H1 (cell line): Measurements from ENCODE around the gene THBD. TPM values are rescaled to one million over a fixed set of nuclear protein-coding genes. Genes with fewer than 3 reads are reported as not detected.

Experiments
- CTCF ChIA-PET: fragments of 300-600 bp; sonication (Branson Sonifier 250); formaldehyde crosslinking; loops from one replicate; lab custom pipeline; 2021; ENCODE audit not compliant: partially characterized antibody; lab: Charles Lee
- POLR2A ChIA-PET: fragments of 300-600 bp; sonication (Branson Sonifier 250); formaldehyde crosslinking; loops from one replicate; lab custom pipeline; 2021; ENCODE audit warnings: inconsistent platforms; ENCODE audit not compliant: partially characterized antibody; lab: Charles Lee
- DNase-seq, 2 experiments: peaks; one replicate each; pipeline versions ENCODE4 v3.0.0 to v3.0.0-alpha.2; 2010 to 2022; ENCODE audit warnings: low spot score in 2 of 2, low read depth in 1 of 2, mixed read lengths in 1 of 2
- FAIRE-seq: peaks from 2 replicates; lab custom pipeline; 2011; peaks lifted over from hg19 to GRCh38; lab: Jason Lieb, UNC
- H2AFZ ChIP-seq: 2 replicates; pipeline ENCODE4 v1.8.1; 2012; ENCODE audit warnings: low read length, inconsistent platforms
- H2AK5ac ChIP-seq: 2 replicates; pipeline ENCODE4 v1.6.1; 2013; ENCODE audit warnings: low read depth, low read length
- H2BK120ac ChIP-seq: replicated peaks from 2 replicates; pipeline ENCODE3; 2013; ENCODE audit warnings: low read depth, low read length, inconsistent platforms
- H2BK12ac ChIP-seq: 2 replicates; pipeline ENCODE4 v1.6.1; 2013; ENCODE audit warnings: low read depth, low read length
- H2BK15ac ChIP-seq: 2 replicates; pipeline ENCODE4 v1.6.1; 2013; ENCODE audit warnings: low read length
- H2BK20ac ChIP-seq: 2 replicates; pipeline ENCODE4 v1.6.1; 2013; ENCODE audit warnings: low read length
- H2BK5ac ChIP-seq: 2 replicates; pipeline ENCODE4 v1.6.1; 2013; ENCODE audit warnings: low read depth, low read length
- H3K14ac ChIP-seq: 2 replicates; pipeline ENCODE4 v1.6.1; 2013; ENCODE audit warnings: inconsistent platforms; ENCODE audit not compliant: insufficient read length
- H3K18ac ChIP-seq: 2 replicates; pipeline ENCODE4 v1.6.1; 2013; ENCODE audit warnings: low read length; ENCODE audit errors: extremely low read depth
- H3K23ac ChIP-seq: 2 replicates; pipeline ENCODE4 v1.6.1; 2013; ENCODE audit warnings: inconsistent platforms; ENCODE audit not compliant: insufficient read length
- H3K23me2 ChIP-seq: 2 replicates; pipeline ENCODE4 v1.6.1; 2013; ENCODE audit warnings: low read depth, low read length
- H3K27ac ChIP-seq: 2 replicates; pipeline ENCODE4 v1.6.1; 2011; ENCODE audit warnings: low read depth, low read length, inconsistent platforms
- H3K27me3 ChIP-seq, 4 experiments: replicated peaks in 1 of 4; 1 replicate in 1 of 4; 2 replicates in 3 of 4; pipeline versions ENCODE4 v1.6.1 to v1.8.1; 2011 to 2013; ENCODE audit warnings: low read length in 3 of 4, mild to moderate bottlenecking in 3 of 4, inconsistent platforms in 2 of 4, mixed read lengths in 2 of 4, moderate library complexity in 1 of 4; ENCODE audit not compliant: control insufficient read depth in 3 of 4, insufficient read depth in 3 of 4; ENCODE audit errors: extremely low read depth in 1 of 4
- H3K36me3 ChIP-seq, 4 experiments: 2 replicates each; pipeline versions ENCODE4 v1.6.1 to v1.8.1; 2011 to 2013; ENCODE audit warnings: mild to moderate bottlenecking in 4 of 4, low read length in 3 of 4, moderate library complexity in 2 of 4, control low read depth in 1 of 4, inconsistent platforms in 1 of 4; ENCODE audit not compliant: insufficient read depth in 4 of 4, control insufficient read depth in 2 of 4
- H3K4ac ChIP-seq: replicated peaks from 2 replicates; pipeline ENCODE3; 2013; ENCODE audit warnings: low read length, low read depth, mixed read lengths, inconsistent platforms; ENCODE audit not compliant: insufficient read length
- H3K4me1 ChIP-seq, 4 experiments: replicated peaks in 1 of 4; 1 replicate in 1 of 4; 2 replicates in 3 of 4; pipeline versions ENCODE4 v1.6.1 to v1.8.1; 2011 to 2013; ENCODE audit warnings: low read length in 3 of 4, inconsistent platforms in 2 of 4, mixed read lengths in 1 of 4; ENCODE audit not compliant: insufficient read depth in 4 of 4, control insufficient read depth in 3 of 4
- H3K4me2 ChIP-seq, 2 experiments: 2 replicates each; pipeline versions ENCODE4 v1.6.1 to v1.8.1; 2011 to 2013; ENCODE audit warnings: low read depth in 2 of 2, low read length in 2 of 2, control low read depth in 1 of 2, inconsistent platforms in 1 of 2, mild to moderate bottlenecking in 1 of 2; ENCODE audit not compliant: insufficient read depth in 1 of 2
- H3K4me3 ChIP-seq, 4 experiments: fragments of 200-600, 300-600 bp in 1 of 4; sonication (generic), shearing (Covaris generic), sonication (Bioruptor Twin) in 1 of 4; 2 replicates each; pipeline versions ENCODE4 v1.5.1 to v1.8.1; 2011 to 2016; ENCODE audit warnings: low read length in 4 of 4, low read depth in 3 of 4, control low read depth in 2 of 4, inconsistent platforms in 2 of 4, mild to moderate bottlenecking in 2 of 4, mixed read lengths in 1 of 4, moderate library complexity in 1 of 4; ENCODE audit not compliant: insufficient read depth in 2 of 4; ENCODE audit errors: extremely low read depth in 1 of 4
- H3K56ac ChIP-seq: replicated peaks from 2 replicates; pipeline ENCODE3; 2013; ENCODE audit warnings: low read depth, mild to moderate bottlenecking, mixed read lengths, low read length, inconsistent platforms; ENCODE audit not compliant: insufficient read length
- H3K79me1 ChIP-seq: 2 replicates; pipeline ENCODE4 v1.6.1; 2013; ENCODE audit warnings: low read depth, low read length, control low read depth
- H3K79me2 ChIP-seq, 2 experiments: 2 replicates each; pipeline versions ENCODE4 v1.6.1 to v1.8.1; 2012 to 2013; ENCODE audit warnings: low read length in 2 of 2, mild to moderate bottlenecking in 2 of 2, inconsistent platforms in 1 of 2; ENCODE audit not compliant: insufficient read depth in 2 of 2, control insufficient read depth in 1 of 2
- H3K9ac ChIP-seq, 4 experiments: replicated peaks in 1 of 4; 1 replicate in 1 of 4; 2 replicates in 3 of 4; pipeline versions ENCODE4 v1.6.1 to v1.8.1; 2011 to 2013; ENCODE audit warnings: low read depth in 3 of 4, low read length in 3 of 4, control low read depth in 2 of 4, mild to moderate bottlenecking in 2 of 4, moderate library complexity in 2 of 4, inconsistent platforms in 1 of 4; ENCODE audit errors: extremely low read depth in 1 of 4
- H3K9me3 ChIP-seq, 2 experiments: 2 replicates each; pipeline versions ENCODE4 v1.6.1 to v1.8.1; 2012 to 2013; ENCODE audit warnings: mild to moderate bottlenecking in 2 of 2, moderate library complexity in 2 of 2, control low read depth in 1 of 2, inconsistent platforms in 1 of 2, low read depth in 1 of 2, low read length in 1 of 2, mixed read lengths in 1 of 2; ENCODE audit not compliant: insufficient read depth in 2 of 2
- H4K20me1 ChIP-seq, 2 experiments: replicated peaks in 1 of 2; 2 replicates each; pipeline versions ENCODE3 to v1.8.1; 2011 to 2013; ENCODE audit warnings: inconsistent platforms in 2 of 2, low read length in 2 of 2, mild to moderate bottlenecking in 1 of 2; ENCODE audit not compliant: insufficient read depth in 2 of 2, control insufficient read depth in 1 of 2
- H4K5ac ChIP-seq: 2 replicates; pipeline ENCODE4 v1.6.1; 2013; ENCODE audit warnings: low read length, low read depth, mixed read lengths, inconsistent platforms; ENCODE audit not compliant: insufficient read length
- H4K8ac ChIP-seq: 2 replicates; pipeline ENCODE4 v1.8.0; 2013; ENCODE audit warnings: mild to moderate bottlenecking, moderate library complexity, low read length, inconsistent platforms; ENCODE audit not compliant: insufficient read depth; ENCODE audit errors: extremely low read depth
- H4K91ac ChIP-seq: replicated peaks from 2 replicates; pipeline ENCODE3; 2013; ENCODE audit warnings: low read length, mixed read lengths, inconsistent platforms; ENCODE audit not compliant: insufficient read length
- EZH2 ChIP-seq: fragments of 200-600 bp; sonication (generic); IDR thresholded peaks from 2 replicates; pipeline ENCODE4 v1.7.1; 2012; ENCODE audit warnings: low read depth, mild to moderate bottlenecking, moderate library complexity, low read length, inconsistent platforms; ENCODE audit not compliant: severe bottlenecking
- MAFK ChIP-seq: IDR thresholded peaks from 2 replicates; pipeline ENCODE4 v1.6.1; 2012; ENCODE audit warnings: low read depth, mild to moderate bottlenecking, improper control_type of control experiment, low read length
- NRF1 ChIP-seq: IDR thresholded peaks from 2 replicates; pipeline ENCODE4 v1.6.1; 2011; ENCODE audit warnings: mild to moderate bottlenecking, low read depth, low read length, improper control_type of control experiment
- WGBS, 2 experiments: shearing (Covaris generic) in 1 of 2; methylation state at CpG; one replicate each; pipeline versions ENCODE4 v1.1.6 to v1.1.7; 2013 to 2015; ENCODE audit warnings: low lambda C conversion rate in 2 of 2, mixed read lengths in 2 of 2, inconsistent platforms in 1 of 2, low coverage in 1 of 2, missing lambda C conversion rate in 1 of 2; ENCODE audit not compliant: insufficient replicate concordance in 2 of 2, insufficient coverage in 1 of 2, insufficient read length in 1 of 2; ENCODE audit errors: extremely low coverage in 1 of 2, missing lambda C conversion rate in 1 of 2; 5-methylcytosine and 5-hydroxymethylcytosine counted together
- polyA plus RNA-seq, 7 experiments: library from polyadenylated mRNA; depleted of rRNA in 3 of 7; stranded (reverse) in 5 of 7; unstranded in 2 of 7; fragments of >200 nt in 5 of 7; fragments of 200-250 nt in 2 of 7; gene quantifications; 1 replicate in 5 of 7; 2 replicates in 1 of 7; 4 replicates in 1 of 7; pipeline versions ENCODE4 v1.2.1 to v1.2.3, GENCODE V29; 2011 to 2013; ENCODE audit warnings: missing spikeins in 2 of 7, mixed read lengths in 2 of 7
- total RNA-seq: library from RNA; stranded (reverse); fragmentation: NEBNext Ultra II Directional; extraction: Animal tissue kit (Norgen Biotek cat#: 25700); gene quantifications from 2 replicates; pipeline ENCODE4 v1.2.1, GENCODE V29; 2021
- TF ChIP-seq, protein P1 (sequence below): IDR thresholded peaks from 2 replicates; pipeline ENCODE4 v1.6.1; 2012; ENCODE audit warnings: inconsistent platforms

THBD gene
- total and polyA plus RNA-seq, 2 of the 8 experiments (the other 6 are each of a cell fraction or from before 2014, with no cell fraction given) = 0.21 to 0.43 TPM

DNA sequence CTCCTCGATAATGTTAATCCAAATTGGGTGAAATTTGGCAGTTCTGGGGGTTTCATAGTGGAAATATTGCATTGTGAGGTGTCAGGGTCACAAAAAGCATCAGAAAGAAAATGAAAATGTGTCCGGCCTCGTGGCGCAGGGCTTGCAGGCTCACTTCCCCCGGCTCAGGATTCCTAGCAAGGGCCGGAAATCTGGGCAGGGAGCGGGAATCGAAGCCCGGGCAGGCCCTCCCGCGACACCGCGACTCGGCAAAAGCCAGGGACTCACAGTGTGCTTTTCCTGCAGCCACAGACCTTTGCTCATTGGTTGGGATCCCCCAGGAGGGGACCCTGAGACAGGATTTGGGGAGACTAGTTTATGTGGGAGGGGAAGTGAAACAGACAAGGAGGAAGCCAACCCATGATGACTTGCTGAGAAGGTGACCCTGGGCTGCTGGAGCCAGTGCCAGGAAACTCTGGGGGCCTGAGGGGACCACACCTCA, 37.5 kb upstream of the THBD start:
- no peak overlapping the region for H3K27ac ChIP-seq
- H3K79me1 ChIP-seq = no peaks in the 10 kb centered on the region
- H3K79me2 ChIP-seq = no peaks in the 10 kb centered on the region
- DNase-seq (no peak), FAIRE-seq (no peak)
- H2BK12ac ChIP-seq = no peak overlapping the region
- H3K9ac ChIP-seq = no peak overlapping the region
- ChIA-PET CTCF (interaction anchor here (0.6 to 1.6 kb wide), 6 partner anchors 9 to 1856 kb away, joined by 3 to 5 read pairs (median 3); no protein-coding TSS in a partner anchor), POLR2A (interaction anchor here (0.7 kb wide), 1 partner anchor 10 kb away, joined by 3 read pairs; no protein-coding TSS in a partner anchor)
- no peak overlapping the region for H3K4ac ChIP-seq
- H2BK20ac ChIP-seq = no peak overlapping the region
- H4K20me1 ChIP-seq = no peaks in the 10 kb centered on the region
- no peak overlapping the region for H2BK5ac ChIP-seq
- no peaks in the 10 kb centered on the region for H3K36me3 ChIP-seq
- no peak overlapping the region; the same call in 1 of the 2 replicates for H3K18ac ChIP-seq
- H2AFZ ChIP-seq = no peak overlapping the region
- H2BK15ac ChIP-seq = no peak overlapping the region
- H3K27me3 ChIP-seq = no peaks in the 10 kb centered on the region
- no peak overlapping the region for H4K5ac ChIP-seq
- H3K23me2 ChIP-seq = no peaks in the 10 kb centered on the region
- H4K91ac ChIP-seq = no peak overlapping the region
- no peak overlapping the region for H4K8ac ChIP-seq
- peaks cover 0 to 8% (median 4%) of the 10 kb centered on the region in 4 experiments; a peak in 5 of 7 replicates for H3K4me1 ChIP-seq
- H3K56ac ChIP-seq = no peak overlapping the region
- TF ChIP-seq EZH2 = no peak
- TF ChIP-seq MAFK = no peak
- TF ChIP-seq, protein P1, sequence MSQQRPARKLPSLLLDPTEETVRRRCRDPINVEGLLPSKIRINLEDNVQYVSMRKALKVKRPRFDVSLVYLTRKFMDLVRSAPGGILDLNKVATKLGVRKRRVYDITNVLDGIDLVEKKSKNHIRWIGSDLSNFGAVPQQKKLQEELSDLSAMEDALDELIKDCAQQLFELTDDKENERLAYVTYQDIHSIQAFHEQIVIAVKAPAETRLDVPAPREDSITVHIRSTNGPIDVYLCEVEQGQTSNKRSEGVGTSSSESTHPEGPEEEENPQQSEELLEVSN = peak; percentile 28; the same call in 1 of the 2 replicates
- no peak for TF ChIP-seq NRF1
- no peak overlapping the region for H3K14ac ChIP-seq
- no peak overlapping the region for H2AK5ac ChIP-seq
- H3K9me3 ChIP-seq = no peaks in the 10 kb centered on the region
- no peak overlapping the region for H3K4me2 ChIP-seq
- H2BK120ac ChIP-seq = no peak overlapping the region
- 90% methylated on average over 14 of the region's 14 CpGs; no CpG with 5 or more reads in 1 of the 2 experiments for WGBS, 2 experiments
- no peak overlapping the region for H3K23ac ChIP-seq
- H3K4me3 ChIP-seq = no peak overlapping the region
